Measurements from ENCODE around the gene MXD3.

GRCh38 chr5:177293819-177294581 lies 17.7 kb downstream of the MXD3 start:
- TF ChIP-seq ELK1 (IDR thresholded peaks at IDR 0.05; ENCODE audit: low read depth, low read length) = no peak
- no peak for TF ChIP-seq EP300 (IDR thresholded peaks at IDR 0.05)
- TF ChIP-seq RAD21 (conservative IDR thresholded peaks at IDR 0.05 in 1 of 2, IDR thresholded peaks at IDR 0.05 in 1 of 2) = no peak
- TF ChIP-seq POLR2AphosphoS2 (conservative IDR thresholded peaks at IDR 0.05; ENCODE audit: low read length) = no peak
- no peak for TF ChIP-seq POLR2A (IDR thresholded peaks at IDR 0.05; ENCODE audit: low read length)
- TF ChIP-seq PBX3 (IDR thresholded peaks at IDR 0.05) = no peak
- no peak for TF ChIP-seq CTCF (IDR thresholded peaks at IDR 0.05)
- TF ChIP-seq ZSCAN20 (CRISPR knock-in tag; IDR thresholded peaks at IDR 0.05) = no peak
- no peak for TF ChIP-seq RFX5 (IDR thresholded peaks at IDR 0.05)
- TF ChIP-seq MYC (IDR thresholded peaks at IDR 0.05; ENCODE audit: borderline replicate concordance, low read length) = no peak

Data from A549 (cell line).